Fibroblast of villous mesenchyme (primary cell): Measurements from ENCODE around the gene TTC7B. TPM values are rescaled to one million over a fixed set of nuclear protein-coding genes. Genes with fewer than 3 reads are reported as not detected.
"Not testable (repeated sequence)": the region's sequence is repeated elsewhere in the genome, so short reads cannot be mapped to it uniquely, and the experiment has no call there.

ENCODE experiments used
- DNase-seq: peaks from one replicate; pipeline ENCODE4 v3.0.0-alpha.2; 2010; ENCODE audit warnings: low read depth
- H3K4me3 ChIP-seq: 2 replicates; pipeline ENCODE4 v1.5.1; 2011; ENCODE audit warnings: low read depth, mild to moderate bottlenecking, low read length
- total RNA-seq: library from RNA; depleted of rRNA; stranded (reverse); fragments of >200 nt; gene quantifications from 2 replicates; pipeline ENCODE4 v1.2.3, GENCODE V29; 2012
- TF ChIP-seq, protein P1 (sequence below): IDR thresholded peaks from 2 replicates; pipeline ENCODE4 v1.5.1; 2012; ENCODE audit warnings: low read depth, mild to moderate bottlenecking, low read length; ENCODE audit not compliant: insufficient read depth

TTC7B gene
- total RNA-seq, 1 donor: 16.8 TPM

DNA sequence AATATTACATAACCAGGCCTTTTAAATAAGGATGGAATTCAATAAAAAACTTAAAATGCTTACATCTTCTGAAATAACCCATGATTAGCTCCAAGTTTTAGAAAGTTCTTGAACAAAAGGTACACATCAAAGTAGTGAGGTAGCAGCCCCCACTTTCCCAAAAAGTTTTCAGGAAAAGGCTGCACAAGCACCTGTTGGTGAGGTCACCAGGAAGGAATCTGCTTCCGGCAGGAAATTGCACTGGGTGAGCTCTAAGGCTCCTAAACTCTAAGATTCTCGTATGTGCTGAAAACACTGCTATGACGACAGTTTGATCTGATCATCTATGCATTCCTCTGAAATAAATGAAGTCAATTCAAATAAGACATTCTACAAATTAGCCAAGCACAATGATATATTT lies 34.3 kb upstream of the TTC7B start:
- TF ChIP-seq, protein P1, sequence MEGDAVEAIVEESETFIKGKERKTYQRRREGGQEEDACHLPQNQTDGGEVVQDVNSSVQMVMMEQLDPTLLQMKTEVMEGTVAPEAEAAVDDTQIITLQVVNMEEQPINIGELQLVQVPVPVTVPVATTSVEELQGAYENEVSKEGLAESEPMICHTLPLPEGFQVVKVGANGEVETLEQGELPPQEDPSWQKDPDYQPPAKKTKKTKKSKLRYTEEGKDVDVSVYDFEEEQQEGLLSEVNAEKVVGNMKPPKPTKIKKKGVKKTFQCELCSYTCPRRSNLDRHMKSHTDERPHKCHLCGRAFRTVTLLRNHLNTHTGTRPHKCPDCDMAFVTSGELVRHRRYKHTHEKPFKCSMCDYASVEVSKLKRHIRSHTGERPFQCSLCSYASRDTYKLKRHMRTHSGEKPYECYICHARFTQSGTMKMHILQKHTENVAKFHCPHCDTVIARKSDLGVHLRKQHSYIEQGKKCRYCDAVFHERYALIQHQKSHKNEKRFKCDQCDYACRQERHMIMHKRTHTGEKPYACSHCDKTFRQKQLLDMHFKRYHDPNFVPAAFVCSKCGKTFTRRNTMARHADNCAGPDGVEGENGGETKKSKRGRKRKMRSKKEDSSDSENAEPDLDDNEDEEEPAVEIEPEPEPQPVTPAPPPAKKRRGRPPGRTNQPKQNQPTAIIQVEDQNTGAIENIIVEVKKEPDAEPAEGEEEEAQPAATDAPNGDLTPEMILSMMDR: no peak
- H3K4me3 ChIP-seq: no peak overlapping the region
- peak; percentile 46 for DNase-seq

DNA sequence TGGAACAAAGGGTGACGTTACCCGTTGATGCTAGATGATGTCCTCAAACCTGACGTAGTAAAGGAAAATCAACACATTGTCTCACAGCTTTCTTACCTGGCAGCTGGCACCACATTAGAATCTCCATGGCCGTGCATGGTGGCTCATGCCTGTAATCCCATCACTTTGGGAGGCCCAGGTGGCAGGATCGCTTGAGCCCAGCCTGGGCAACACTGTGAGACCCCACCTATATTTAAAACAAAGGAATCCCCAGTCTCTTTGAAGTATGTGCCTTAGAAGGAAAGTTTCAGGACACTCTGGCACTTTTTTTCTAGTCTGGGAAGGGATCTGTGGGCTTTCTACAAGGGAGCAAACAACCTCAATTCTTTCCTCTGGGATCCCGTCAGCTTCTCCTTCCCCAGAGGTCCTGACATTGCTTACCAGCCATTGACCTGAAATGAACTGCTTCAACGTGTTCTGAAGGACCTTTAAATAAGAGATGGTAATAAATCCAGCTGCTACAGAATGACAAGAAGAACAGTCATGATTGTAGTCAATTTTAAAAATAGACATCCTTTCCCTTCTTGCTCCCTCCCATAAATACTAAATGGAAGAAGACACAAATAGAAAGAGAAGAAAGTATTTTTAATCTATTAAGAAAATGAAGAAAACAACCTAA lies 33.7 kb upstream of the TTC7B start:
- TF ChIP-seq, protein P1: no peak
- H3K4me3 ChIP-seq: no peak overlapping the region
- DNase-seq: no peak

DNA sequence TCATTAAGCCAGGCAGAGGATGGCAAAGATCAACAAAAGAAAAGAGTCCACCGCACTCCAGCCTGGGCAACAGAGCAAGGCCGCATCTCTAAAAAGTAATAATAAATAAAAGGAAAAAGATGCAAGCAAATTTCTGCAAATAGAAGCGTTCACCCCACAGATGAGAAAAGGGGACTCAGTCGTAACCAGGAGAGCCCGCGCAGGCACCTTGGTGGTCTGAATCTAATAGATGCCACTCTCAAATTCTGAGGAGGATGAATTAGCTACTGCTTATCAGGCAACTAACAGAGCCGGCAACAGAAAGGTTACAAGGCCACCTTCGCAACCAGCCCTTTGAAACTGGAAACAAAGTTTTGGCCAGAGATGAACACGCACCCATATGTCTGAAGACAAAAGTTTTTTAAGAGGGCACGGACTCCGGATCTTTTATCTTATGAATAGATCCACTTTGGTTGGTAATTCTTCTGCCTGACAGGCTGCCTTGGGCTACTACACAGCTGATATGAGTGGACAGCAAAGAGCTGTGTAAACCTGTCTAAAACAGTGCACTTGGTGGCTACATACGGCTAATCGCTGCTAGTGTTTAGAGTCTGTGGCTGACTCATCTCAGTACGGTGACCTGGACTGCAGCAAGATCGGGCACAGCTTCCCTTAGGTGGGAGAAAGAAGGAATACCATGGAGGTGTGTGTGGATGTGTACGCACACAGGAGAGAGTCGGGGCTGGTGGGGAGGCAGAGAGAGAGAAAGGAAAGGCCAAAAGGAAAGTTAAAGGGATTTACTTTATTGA lies 32.9 kb upstream of the TTC7B start:
- TF ChIP-seq, protein P1: no peak
- peak; percentile 19 for DNase-seq
- H3K4me3 ChIP-seq: no peak overlapping the region

DNA sequence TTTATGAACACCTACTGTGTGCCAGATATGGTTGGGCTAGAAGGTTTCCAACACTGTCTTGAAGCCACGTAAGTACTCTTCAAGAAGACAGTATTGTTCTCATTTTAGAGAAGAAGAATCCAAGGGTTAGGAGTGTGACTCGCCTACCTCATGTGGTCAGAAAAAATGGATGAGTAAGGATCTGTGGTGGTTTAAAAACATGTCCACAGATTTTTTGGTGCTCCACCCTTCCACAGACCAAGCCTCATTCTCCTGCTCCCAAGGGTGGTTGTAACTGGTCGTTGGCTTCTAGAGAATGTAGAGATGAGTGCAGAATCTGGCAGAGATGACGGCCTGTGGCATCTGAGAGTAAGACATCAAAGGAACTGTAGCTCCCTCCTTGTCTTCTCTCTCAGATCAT lies 30.3 kb upstream of the TTC7B start:
- TF ChIP-seq, protein P1: no peak
- H3K4me3 ChIP-seq: no peak overlapping the region
- no peak for DNase-seq

DNA sequence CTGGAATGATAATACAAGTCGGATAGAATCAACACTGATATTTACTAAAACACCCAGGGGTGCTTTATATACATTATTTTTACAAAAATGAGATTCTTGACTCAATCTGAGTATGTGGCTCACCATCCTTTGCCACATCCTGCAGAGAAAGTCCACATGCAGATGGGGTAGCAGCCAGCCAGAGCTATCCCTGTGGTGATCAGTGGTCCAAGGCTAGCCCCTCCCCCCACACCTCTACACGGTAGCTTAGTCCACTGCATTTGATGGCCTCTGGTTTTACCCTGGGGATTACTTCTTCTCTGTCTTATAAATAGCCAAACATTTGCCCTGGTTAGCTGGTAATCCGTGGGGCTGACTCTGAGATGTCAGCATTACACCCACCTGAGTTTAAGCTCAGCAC lies 28.1 kb upstream of the TTC7B start:
- TF ChIP-seq, protein P1: no peak
- no peak for DNase-seq
- H3K4me3 ChIP-seq: no peak overlapping the region

DNA sequence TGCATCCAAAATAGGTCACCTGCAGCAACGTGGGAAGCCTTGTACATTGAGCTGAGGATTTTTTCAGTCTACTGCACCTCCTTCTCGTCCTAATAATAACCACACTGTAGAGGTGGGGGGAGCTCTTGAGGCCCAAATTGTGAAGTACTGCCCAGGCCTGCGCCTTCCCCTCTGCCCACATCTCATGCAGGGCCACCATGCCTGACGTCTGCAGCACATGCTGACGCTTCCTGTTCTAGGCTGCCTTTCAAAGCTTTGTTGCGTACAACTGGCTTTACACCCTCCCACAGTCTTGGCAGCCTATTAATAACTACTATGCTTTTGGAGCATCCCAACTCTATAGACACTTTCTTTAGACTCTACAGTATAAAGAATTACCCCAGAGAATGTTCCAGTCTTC lies 26.5 kb upstream of the TTC7B start:
- no peak overlapping the region for H3K4me3 ChIP-seq
- DNase-seq: no peak

DNA sequence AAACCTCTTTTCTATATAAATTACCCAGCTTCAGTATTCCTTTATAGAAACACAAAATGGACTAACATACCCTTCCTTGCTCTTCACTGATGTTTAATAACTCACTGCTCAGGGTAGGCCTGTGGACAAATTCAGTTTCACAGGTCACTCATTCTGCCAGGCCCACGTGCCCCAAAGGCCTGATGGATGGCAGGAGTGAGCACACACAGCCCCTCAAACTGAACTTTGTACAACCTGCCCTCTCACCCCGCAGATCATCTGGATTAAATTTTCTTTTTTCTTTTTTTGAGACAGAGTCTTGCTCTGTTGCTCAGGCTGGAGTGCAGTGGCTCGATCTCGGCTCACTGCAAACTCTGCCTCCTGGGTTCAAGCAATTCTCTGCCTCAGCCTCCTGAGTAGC lies 24.4 kb upstream of the TTC7B start:
- not testable (repeated sequence) for H3K4me3 ChIP-seq, DNase-seq

More for the DNA sequence above, 26.5 kb upstream of the TTC7B start:
- TF ChIP-seq, protein P1: no peak
